ENCODE measurements around the gene HMGN4.

DNA sequence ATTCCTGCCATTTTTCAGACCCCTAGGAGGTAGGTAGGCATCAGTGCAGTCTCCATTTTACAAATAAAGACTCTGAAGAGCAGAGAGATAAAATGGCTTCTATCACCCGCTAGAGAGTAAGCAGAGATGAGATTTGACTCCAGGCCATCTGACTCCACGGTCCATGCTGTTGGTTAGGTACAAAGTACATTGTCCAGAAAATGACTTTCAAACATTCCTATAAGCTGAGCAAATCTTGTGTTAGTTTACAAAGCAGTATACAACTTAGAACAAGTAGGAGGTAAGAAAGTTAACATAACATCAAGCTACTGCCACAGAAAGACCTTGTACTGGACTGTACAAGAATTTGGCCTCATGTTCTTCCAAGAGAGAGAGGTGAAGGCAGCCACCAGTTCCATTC, 23.2 kb upstream of the HMGN4 start:
- TF ChIP-seq, protein P1, sequence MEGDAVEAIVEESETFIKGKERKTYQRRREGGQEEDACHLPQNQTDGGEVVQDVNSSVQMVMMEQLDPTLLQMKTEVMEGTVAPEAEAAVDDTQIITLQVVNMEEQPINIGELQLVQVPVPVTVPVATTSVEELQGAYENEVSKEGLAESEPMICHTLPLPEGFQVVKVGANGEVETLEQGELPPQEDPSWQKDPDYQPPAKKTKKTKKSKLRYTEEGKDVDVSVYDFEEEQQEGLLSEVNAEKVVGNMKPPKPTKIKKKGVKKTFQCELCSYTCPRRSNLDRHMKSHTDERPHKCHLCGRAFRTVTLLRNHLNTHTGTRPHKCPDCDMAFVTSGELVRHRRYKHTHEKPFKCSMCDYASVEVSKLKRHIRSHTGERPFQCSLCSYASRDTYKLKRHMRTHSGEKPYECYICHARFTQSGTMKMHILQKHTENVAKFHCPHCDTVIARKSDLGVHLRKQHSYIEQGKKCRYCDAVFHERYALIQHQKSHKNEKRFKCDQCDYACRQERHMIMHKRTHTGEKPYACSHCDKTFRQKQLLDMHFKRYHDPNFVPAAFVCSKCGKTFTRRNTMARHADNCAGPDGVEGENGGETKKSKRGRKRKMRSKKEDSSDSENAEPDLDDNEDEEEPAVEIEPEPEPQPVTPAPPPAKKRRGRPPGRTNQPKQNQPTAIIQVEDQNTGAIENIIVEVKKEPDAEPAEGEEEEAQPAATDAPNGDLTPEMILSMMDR (IDR thresholded peaks at IDR 0.05 in 4 of 5, conservative IDR thresholded peaks at IDR 0.05 in 1 of 5) = no peak
- TF ChIP-seq POLR2A (IDR thresholded peaks at IDR 0.05) = no peak

Measured in gastrocnemius medialis (tissue), 4 donors.